Naive thymus-derived CD4-positive, alpha-beta T cell (primary cell): ENCODE data around the gene DCST1. TPM values are rescaled to one million over a fixed set of nuclear protein-coding genes. Genes with fewer than 3 reads are reported as not detected.

Experiments used
- ATAC-seq: fragments of 150-1000 bp; cut with Tn5 transposase; 2 replicates; pipeline ENCODE4 v1.10.0; 2021; ENCODE audit warnings: mild to moderate bottlenecking, moderate library complexity
- CTCF ChIA-PET: fragments of 350-600 bp; sonication (Branson Sonifier 250); formaldehyde crosslinking; loops from one replicate; lab custom pipeline; 2021; ENCODE audit warnings: antibody characterized with exemption; lab: Charles Lee
- POLR2A ChIA-PET: fragments of 350-600 bp; sonication (Branson Sonifier 250); formaldehyde crosslinking; loops from one replicate; lab custom pipeline; 2021; ENCODE audit warnings: antibody characterized with exemption, inconsistent platforms; lab: Charles Lee
- DNase-seq, 9 donors: peaks; one replicate each; pipeline versions ENCODE4 v3.0.0 to v3.0.0-alpha.2; 2020 to 2022; ENCODE audit warnings: mixed read lengths in 1 of 9
- H3K27ac ChIP-seq: one replicate; pipeline ENCODE4 v1.7.0; 2013; ENCODE audit warnings: mild to moderate bottlenecking, low read depth, low read length, moderate library complexity
- H3K27me3 ChIP-seq, 2 donors: one replicate each; pipeline ENCODE4 v1.7.0; 2013; ENCODE audit warnings: low read length in 2 of 2, mild to moderate bottlenecking in 2 of 2, moderate library complexity in 2 of 2; ENCODE audit not compliant: control insufficient read depth in 2 of 2, insufficient read depth in 2 of 2
- H3K36me3 ChIP-seq, 3 experiments: 1 replicate in 2 of 3; 2 replicates in 1 of 3; pipeline ENCODE4 v1.7.0; 2013; ENCODE audit warnings: low read length in 3 of 3, mild to moderate bottlenecking in 3 of 3, moderate library complexity in 1 of 3; ENCODE audit not compliant: insufficient read depth in 3 of 3, control insufficient read depth in 2 of 3
- H3K4me1 ChIP-seq, 2 donors: one replicate each; pipeline ENCODE4 v1.7.0; 2013; ENCODE audit warnings: low read length in 2 of 2, mild to moderate bottlenecking in 2 of 2, moderate library complexity in 1 of 2; ENCODE audit not compliant: control insufficient read depth in 2 of 2, insufficient read depth in 2 of 2
- H3K4me3 ChIP-seq: 2 replicates; pipeline ENCODE4 v1.7.0; 2013; ENCODE audit warnings: mild to moderate bottlenecking, low read length
- H3K9me3 ChIP-seq, 3 experiments: 1 replicate in 2 of 3; 2 replicates in 1 of 3; pipeline ENCODE4 v1.7.0; 2013; ENCODE audit warnings: low read length in 3 of 3; ENCODE audit not compliant: control insufficient read depth in 2 of 3
- H3K27ac Mint-ChIP-seq, 9 donors: one replicate each; pipeline ENCODE4 v1.8.0; 2020 to 2022; ENCODE audit warnings: mixed read lengths in 9 of 9, mild to moderate bottlenecking in 8 of 9, moderate library complexity in 5 of 9, inconsistent platforms in 2 of 9
- H3K27me3 Mint-ChIP-seq, 5 donors: one replicate each; pipeline ENCODE4 v1.8.0; 2021 to 2022; ENCODE audit warnings: mixed read lengths in 5 of 5, mild to moderate bottlenecking in 1 of 5
- H3K36me3 Mint-ChIP-seq, 5 donors: one replicate each; pipeline ENCODE4 v1.8.0; 2020 to 2022; ENCODE audit warnings: mixed read lengths in 5 of 5, mild to moderate bottlenecking in 3 of 5, inconsistent platforms in 1 of 5
- H3K4me1 Mint-ChIP-seq, 7 donors: one replicate each; pipeline ENCODE4 v1.8.0; 2020 to 2022; ENCODE audit warnings: mixed read lengths in 7 of 7, mild to moderate bottlenecking in 3 of 7, inconsistent platforms in 1 of 7
- H3K4me3 Mint-ChIP-seq, 10 donors: one replicate each; pipeline ENCODE4 v1.8.0; 2020 to 2022; ENCODE audit warnings: mild to moderate bottlenecking in 10 of 10, mixed read lengths in 10 of 10, moderate library complexity in 6 of 10, inconsistent platforms in 2 of 10
- H3K9me3 Mint-ChIP-seq, 11 donors: one replicate each; pipeline ENCODE4 v1.8.0; 2020 to 2022; ENCODE audit warnings: mixed read lengths in 11 of 11, mild to moderate bottlenecking in 4 of 11, inconsistent platforms in 1 of 11, moderate library complexity in 1 of 11
- intact Hi-C, 2 donors: fragments of 100-400 bp; cut with micrococcal nuclease; formaldehyde crosslinking; loops; one replicate each; pipeline ENCODE4 v1.15.1; 2023
- polyA plus RNA-seq, 2 donors: library from polyadenylated mRNA; unstranded; fragments of 300-500 nt; fragmentation: Illumina TruSeq; gene quantifications; one replicate each; pipeline ENCODE4 v1.2.3, GENCODE V29; 2021
- total RNA-seq, 6 experiments: library from RNA in 5 of 6; stranded (reverse) in 5 of 6; gene quantifications; 1 replicate in 5 of 6; 2 replicates in 1 of 6; pipeline ENCODE4 v1.2.3 and lab custom pipeline; 2021 to 2026

The DCST1 gene
- total and polyA plus RNA-seq, 7 experiments from 2014 or later, result 0.19 to 0.78 (median 0.42) TPM; not detected in 4

DNA sequence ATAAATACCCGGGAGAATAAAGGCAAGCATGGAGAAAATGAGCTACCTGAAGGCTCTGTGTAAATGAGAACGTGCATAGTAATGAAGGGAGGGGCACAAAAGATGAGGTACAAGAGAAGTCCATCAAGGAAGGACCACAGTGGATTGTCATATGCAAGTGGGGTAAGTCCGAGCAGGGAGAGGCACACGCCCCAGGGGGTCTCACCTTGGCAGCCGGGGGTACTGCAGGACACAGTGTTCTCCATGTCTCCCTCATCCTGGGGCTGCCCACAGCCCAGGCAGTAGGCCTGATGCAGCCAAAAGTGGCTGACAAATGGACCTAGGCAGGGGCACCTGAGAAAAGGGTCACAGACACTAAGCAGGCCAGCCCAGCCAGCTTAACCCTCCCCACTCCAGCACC is 10.0 kb upstream of the DCST1 start:
- no peak overlapping the region for H3K4me3 ChIP-seq
- ChIA-PET POLR2A (interaction anchor here (0.6 to 2.2 kb wide), 4 partner anchors 32 to 68 kb away, joined by 3 to 5 read pairs (median 3); partner anchors contain the start of genes CKS1B and PBXIP1), CTCF (interaction anchor here (0.6 to 1.7 kb wide), 4 partner anchors 21 to 111 kb away, joined by 3 to 7 read pairs (median 4); partner anchors contain the start of gene PBXIP1)
- no peak overlapping the region for H3K27ac ChIP-seq
- Mint-ChIP-seq H3K36me3 (peaks cover 0 to 6% (median 0%) of the 10 kb centered on the region in 5 donors), H3K27ac (peak overlapping the region in 3 of 9 donors; percentile 22 to 59 (median 42)), H3K27me3 (no peaks in the 10 kb centered on the region), H3K4me1 (peaks cover 19 to 37% (median 29%) of the 10 kb centered on the region in 7 donors), H3K4me3 (no peak overlapping the region), H3K9me3 (peaks cover 0 to 4% (median 0%) of the 10 kb centered on the region in 11 donors)
- no peaks in the 10 kb centered on the region for H3K27me3 ChIP-seq
- ATAC-seq, result no peak
- no peak for DNase-seq
- no peaks in the 10 kb centered on the region for H3K9me3 ChIP-seq
- intact Hi-C loops, result no loop called here
- peaks cover 0 to 7% of the 10 kb centered on the region in 2 donors for H3K4me1 ChIP-seq
- H3K36me3 ChIP-seq, result peaks cover 0 to 8% (median 0%) of the 10 kb centered on the region in 3 experiments

- H3K27ac ChIP-seq, result no peak overlapping the region
- Mint-ChIP-seq H3K27ac (peak overlapping the region in 5 of 9 donors; percentile 7 to 59 (median 53)), H3K4me3 (no peak overlapping the region), H3K27me3 (no peaks in the 10 kb centered on the region), H3K36me3 (peaks cover 0 to 5% (median 0%) of the 10 kb centered on the region in 5 donors), H3K9me3 (peaks cover 0 to 4% (median 0%) of the 10 kb centered on the region in 11 donors), H3K4me1 (peaks cover 15 to 31% (median 27%) of the 10 kb centered on the region in 7 donors)
- ChIA-PET CTCF (no interaction called here), POLR2A (no interaction called here)
- no peak for ATAC-seq
- no peaks in the 10 kb centered on the region for H3K9me3 ChIP-seq
- intact Hi-C loops, result no loop called here
- H3K36me3 ChIP-seq, result peaks cover 0 to 2% (median 0%) of the 10 kb centered on the region in 3 experiments
- H3K4me3 ChIP-seq, result no peak overlapping the region
- H3K4me1 ChIP-seq, result no peaks in the 10 kb centered on the region
- no peaks in the 10 kb centered on the region for H3K27me3 ChIP-seq
- DNase-seq, result no peak
Observed at GRCh38 chr1:155024315-155024714, 9.3 kb upstream of the DCST1 start.

- CTCF ChIA-PET, result interaction anchor here (1.1 kb wide), 1 partner anchor 14 kb away, joined by 3 read pairs; no protein-coding TSS in a partner anchor
- Histone ChIP-seq H3K27ac (no peak overlapping the region), H3K4me3 (no peak overlapping the region), H3K9me3 (no peaks in the 10 kb centered on the region), H3K4me1 (no peaks in the 10 kb centered on the region), H3K36me3 (no peaks in the 10 kb centered on the region), H3K27me3 (no peaks in the 10 kb centered on the region)
- Mint-ChIP-seq H3K4me3 (no peak overlapping the region), H3K4me1 (peaks cover 7 to 16% (median 12%) of the 10 kb centered on the region in 7 donors), H3K27me3 (no peaks in the 10 kb centered on the region), H3K27ac (no peak overlapping the region), H3K36me3 (peaks cover 0 to 2% (median 0%) of the 10 kb centered on the region in 5 donors), H3K9me3 (peaks cover 0 to 3% (median 0%) of the 10 kb centered on the region in 11 donors)
- POLR2A ChIA-PET, result no interaction called here
- ATAC-seq (no peak), DNase-seq (no peak)
- intact Hi-C loops, result no loop called here
Observed at GRCh38 chr1:155026154-155026553, 7.5 kb upstream of the DCST1 start.

DNA sequence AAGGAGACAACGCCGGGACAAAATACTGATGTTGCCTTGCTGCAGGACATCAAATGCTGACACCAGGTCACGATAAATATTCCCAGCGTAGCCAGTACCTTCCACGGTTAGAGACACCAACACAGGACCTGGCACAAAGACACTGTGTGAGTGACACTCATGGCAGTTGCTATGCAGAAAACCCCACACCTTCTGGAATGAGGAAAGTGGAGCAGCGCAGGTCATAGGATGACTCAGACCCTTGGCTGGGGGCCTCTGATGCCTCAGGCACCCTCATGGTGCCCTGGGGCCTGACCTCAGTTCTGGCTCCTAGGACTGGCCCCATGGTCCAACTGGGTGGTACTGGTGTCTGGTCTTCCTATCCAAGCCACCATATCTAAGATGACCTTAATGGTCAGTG is 7.0 kb upstream of the DCST1 start:
- peaks cover 0 to 3% (median 0%) of the 10 kb centered on the region in 11 donors for H3K9me3 Mint-ChIP-seq
- intact Hi-C loops, result no loop called here
- no peak overlapping the region for H3K27ac Mint-ChIP-seq
- Histone ChIP-seq H3K4me3 (no peak overlapping the region), H3K4me1 (no peaks in the 10 kb centered on the region), H3K9me3 (no peaks in the 10 kb centered on the region), H3K36me3 (no peaks in the 10 kb centered on the region), H3K27ac (no peak overlapping the region), H3K27me3 (no peaks in the 10 kb centered on the region)
- H3K4me1 Mint-ChIP-seq, result peaks cover 6 to 15% (median 9%) of the 10 kb centered on the region in 7 donors
- H3K27me3 Mint-ChIP-seq, result no peaks in the 10 kb centered on the region
- CTCF ChIA-PET, result interaction anchor here (1.1 kb wide), 1 partner anchor 14 kb away, joined by 3 read pairs; no protein-coding TSS in a partner anchor
- H3K36me3 Mint-ChIP-seq, result peaks cover 0 to under 1% (median 0%) of the 10 kb centered on the region in 5 donors
- ATAC-seq (no peak), DNase-seq (no peak)
- no peak overlapping the region for H3K4me3 Mint-ChIP-seq
- POLR2A ChIA-PET, result no interaction called here

GRCh38 chr1:155029513-155030242 is 3.9 kb upstream of the DCST1 start:
- H3K27ac Mint-ChIP-seq, result no peak overlapping the region
- no peak overlapping the region for H3K4me3 ChIP-seq
- no peaks in the 10 kb centered on the region for H3K9me3 ChIP-seq
- no peaks in the 10 kb centered on the region for H3K9me3 Mint-ChIP-seq
- no peak for DNase-seq
- H3K4me3 Mint-ChIP-seq, result no peak overlapping the region
- H3K36me3 Mint-ChIP-seq, result no peaks in the 10 kb centered on the region
- no peak overlapping the region for H3K27ac ChIP-seq
- ChIA-PET CTCF (no interaction called here), POLR2A (no interaction called here)
- intact Hi-C loops, result no loop called here
- H3K4me1 ChIP-seq, result no peaks in the 10 kb centered on the region
- no peaks in the 10 kb centered on the region for H3K27me3 ChIP-seq
- H3K36me3 ChIP-seq, result no peaks in the 10 kb centered on the region
- H3K4me1 Mint-ChIP-seq, result no peaks in the 10 kb centered on the region
- ATAC-seq, result no peak
- peaks cover 0 to 6% (median 0%) of the 10 kb centered on the region in 5 donors for H3K27me3 Mint-ChIP-seq

GRCh38 chr1:155030243-155030795 is 3.3 kb upstream of the DCST1 start:
- H3K4me1 Mint-ChIP-seq, result peaks cover 0 to 2% (median 0%) of the 10 kb centered on the region in 7 donors
- ChIA-PET CTCF (no interaction called here), POLR2A (interaction anchor here (0.6 kb wide), 1 partner anchor 679 kb away, joined by 3 read pairs; no protein-coding TSS in a partner anchor)
- H3K36me3 Mint-ChIP-seq, result no peaks in the 10 kb centered on the region
- no peak overlapping the region for H3K27ac ChIP-seq
- no peaks in the 10 kb centered on the region for H3K4me1 ChIP-seq
- no peaks in the 10 kb centered on the region for H3K9me3 ChIP-seq
- peaks cover 0 to 10% (median 0%) of the 10 kb centered on the region in 5 donors for H3K27me3 Mint-ChIP-seq
- no peaks in the 10 kb centered on the region for H3K36me3 ChIP-seq
- DNase-seq, result no peak
- H3K9me3 Mint-ChIP-seq, result no peaks in the 10 kb centered on the region
- no peak for ATAC-seq
- no peak overlapping the region for H3K4me3 ChIP-seq
- no peak overlapping the region for H3K4me3 Mint-ChIP-seq
- H3K27ac Mint-ChIP-seq, result no peak overlapping the region
- H3K27me3 ChIP-seq, result no peaks in the 10 kb centered on the region
- intact Hi-C loops, result no loop called here
